DND-41 (cell line): ENCODE measurements around the gene OTOS.

ENCODE experiments used
- EZH2 ChIP-seq: IDR thresholded peaks from 3 replicates; pipeline ENCODE4 v1.6.1; 2012; ENCODE audit warnings: borderline replicate concordance, low read depth, mild to moderate bottlenecking, moderate library complexity, low read length, inconsistent platforms; ENCODE audit not compliant: severe bottlenecking
- TF ChIP-seq, protein P1 (sequence below): IDR thresholded peaks from 2 replicates; pipeline ENCODE4 v1.5.1; 2012; ENCODE audit warnings: borderline replicate concordance, low read length, moderate library complexity, mild to moderate bottlenecking; ENCODE audit not compliant: poor library complexity, severe bottlenecking; ENCODE audit errors: extremely low read depth

DNA sequence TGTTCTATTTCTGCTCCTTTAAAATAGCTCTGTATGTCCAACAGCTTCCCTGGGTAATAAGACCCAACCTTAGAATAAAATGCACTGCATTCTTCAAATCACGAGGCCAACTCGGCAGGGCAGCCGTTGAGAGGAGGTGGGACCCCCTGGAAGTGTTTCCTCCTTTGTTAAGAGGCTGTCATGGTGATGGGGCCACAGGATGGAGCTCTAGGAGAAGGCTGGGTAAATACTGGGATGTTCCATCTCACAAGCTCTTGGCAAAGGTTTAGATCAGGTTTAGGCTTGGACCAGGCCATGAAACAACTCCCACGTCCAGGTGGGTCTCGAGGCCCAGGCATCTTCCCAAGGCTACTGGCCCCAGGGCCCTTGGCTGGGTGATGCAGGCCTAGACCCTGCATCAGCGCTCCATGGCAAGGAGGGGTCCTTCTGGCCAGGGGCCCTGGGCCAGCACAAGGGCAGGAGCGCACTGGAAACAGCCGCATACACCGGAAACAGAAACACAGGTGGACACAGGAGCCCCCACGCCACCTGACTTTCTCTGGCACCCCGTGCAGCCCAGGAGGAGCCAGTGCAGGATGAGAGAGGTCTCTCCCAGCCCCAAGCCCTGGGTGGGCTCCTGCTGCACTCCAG is 38.8 kb upstream of the OTOS start:
- TF ChIP-seq, protein P1, sequence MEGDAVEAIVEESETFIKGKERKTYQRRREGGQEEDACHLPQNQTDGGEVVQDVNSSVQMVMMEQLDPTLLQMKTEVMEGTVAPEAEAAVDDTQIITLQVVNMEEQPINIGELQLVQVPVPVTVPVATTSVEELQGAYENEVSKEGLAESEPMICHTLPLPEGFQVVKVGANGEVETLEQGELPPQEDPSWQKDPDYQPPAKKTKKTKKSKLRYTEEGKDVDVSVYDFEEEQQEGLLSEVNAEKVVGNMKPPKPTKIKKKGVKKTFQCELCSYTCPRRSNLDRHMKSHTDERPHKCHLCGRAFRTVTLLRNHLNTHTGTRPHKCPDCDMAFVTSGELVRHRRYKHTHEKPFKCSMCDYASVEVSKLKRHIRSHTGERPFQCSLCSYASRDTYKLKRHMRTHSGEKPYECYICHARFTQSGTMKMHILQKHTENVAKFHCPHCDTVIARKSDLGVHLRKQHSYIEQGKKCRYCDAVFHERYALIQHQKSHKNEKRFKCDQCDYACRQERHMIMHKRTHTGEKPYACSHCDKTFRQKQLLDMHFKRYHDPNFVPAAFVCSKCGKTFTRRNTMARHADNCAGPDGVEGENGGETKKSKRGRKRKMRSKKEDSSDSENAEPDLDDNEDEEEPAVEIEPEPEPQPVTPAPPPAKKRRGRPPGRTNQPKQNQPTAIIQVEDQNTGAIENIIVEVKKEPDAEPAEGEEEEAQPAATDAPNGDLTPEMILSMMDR, result no peak
- TF ChIP-seq EZH2, result no peak
